Smooth muscle cell (in vitro differentiated cells): Measurements from ENCODE around the gene LMO7. TPM values are rescaled to one million over a fixed set of nuclear protein-coding genes. Genes with fewer than 3 reads are reported as not detected.
"Not testable (repeated sequence)": the region's sequence is repeated elsewhere in the genome, so short reads cannot be mapped to it uniquely, and the experiment has no call there.

Experiments used
- DNase-seq: peaks from one replicate; lab custom pipeline; 2025; ENCODE audit not compliant: unreplicated experiment; lab: John Stamatoyannopoulos, UW
- H2AFZ ChIP-seq: fragments of 200-600 bp; sonication (generic); 2 replicates; pipeline ENCODE4 v1.6.0; 2016; ENCODE audit warnings: antibody characterized with exemption, low read depth, mild to moderate bottlenecking
- H3F3A ChIP-seq: fragments of 200-600 bp; sonication (generic); 2 replicates; pipeline ENCODE4 v1.6.0; 2017; ENCODE audit warnings: antibody characterized with exemption, low read depth
- H3K27ac ChIP-seq: fragments of 200-600 bp; sonication (generic); 2 replicates; pipeline ENCODE4 v1.5.1; 2016; ENCODE audit warnings: low read depth, mild to moderate bottlenecking
- H3K27me3 ChIP-seq: fragments of 200-600 bp; sonication (generic); 2 replicates; pipeline ENCODE4 v1.6.1; 2016; ENCODE audit warnings: low read depth, mild to moderate bottlenecking
- H3K36me3 ChIP-seq: fragments of 200-600 bp; sonication (generic); 2 replicates; pipeline ENCODE4 v1.5.1; 2016; ENCODE audit warnings: low read depth
- H3K4me1 ChIP-seq: fragments of 200-600 bp; sonication (generic); 2 replicates; pipeline ENCODE4 v1.5.1; 2016; ENCODE audit warnings: low read depth
- H3K4me2 ChIP-seq: fragments of 200-600 bp; sonication (generic); 2 replicates; pipeline ENCODE4 v1.6.0; 2016; ENCODE audit warnings: mild to moderate bottlenecking
- H3K4me3 ChIP-seq: fragments of 200-600 bp; sonication (generic); 2 replicates; pipeline ENCODE4 v1.5.1; 2016; ENCODE audit warnings: mild to moderate bottlenecking
- H3K79me2 ChIP-seq: fragments of 200-600 bp; sonication (generic); 2 replicates; pipeline ENCODE4 v1.6.0; 2016; ENCODE audit warnings: low read depth, mild to moderate bottlenecking
- H3K9ac ChIP-seq: fragments of 200-600 bp; sonication (generic); 2 replicates; pipeline ENCODE4 v1.6.0; 2016; ENCODE audit warnings: low read depth
- H3K9me3 ChIP-seq: fragments of 200-600 bp; sonication (generic); replicated peaks from 2 replicates; pipeline ENCODE4 v1.5.1; 2016; ENCODE audit warnings: low read depth
- H4K20me1 ChIP-seq: fragments of 200-600 bp; sonication (generic); 2 replicates; pipeline ENCODE4 v1.6.0; 2016; ENCODE audit warnings: low read depth
- CTCF ChIP-seq: fragments of 200-600 bp; sonication (generic); IDR thresholded peaks from 2 replicates; pipeline ENCODE4 v1.5.1; 2017; ENCODE audit warnings: borderline replicate concordance, mild to moderate bottlenecking, antibody characterized with exemption; ENCODE audit not compliant: insufficient read depth, poor library complexity, severe bottlenecking
- WGBS: methylation state at CpG from one replicate; pipeline ENCODE4 v1.1.7; 2016; ENCODE audit warnings: low lambda C conversion rate; 5-methylcytosine and 5-hydroxymethylcytosine counted together
- polyA plus RNA-seq: library from polyadenylated mRNA; unstranded; fragments of >200 nt; fragmentation: Nextera tagmentation; extraction: Ambion mirVana; gene quantifications from 2 replicates; pipeline ENCODE4 v1.2.1, GENCODE V29; 2016
- total RNA-seq: library from RNA; depleted of rRNA; stranded (reverse); fragments of >200 nt; gene quantifications from 2 replicates; pipeline ENCODE4 v1.2.3, GENCODE V29; 2014

Gene LMO7
- total and polyA plus RNA-seq, 2 experiments from 2014 or later = 157 to 213 TPM

DNA sequence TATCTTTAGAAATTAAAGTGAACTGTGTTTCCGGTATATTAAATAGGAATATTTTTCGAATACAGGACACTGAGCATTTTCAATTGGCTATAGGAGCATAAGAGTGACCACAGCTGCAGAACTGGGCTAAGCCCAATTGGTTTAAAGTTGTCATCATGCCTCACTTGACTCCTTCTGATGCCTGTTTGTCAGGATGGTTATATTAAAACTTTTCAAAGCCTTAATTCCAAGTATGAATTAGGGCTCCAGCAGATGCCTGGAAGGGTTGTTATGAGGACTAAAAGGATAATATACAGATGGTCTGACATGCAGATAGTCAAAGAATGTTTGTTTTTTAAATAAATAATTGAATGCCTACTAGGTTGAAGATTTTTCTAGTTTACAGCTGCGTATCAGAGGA is 100.0 kb downstream of the LMO7 start:
- TF ChIP-seq CTCF = no peak
- Histone ChIP-seq H3K9ac (no peak overlapping the region), H3K9me3 (no peaks in the 10 kb centered on the region), H3K36me3 (no peaks in the 10 kb centered on the region), H3K27me3 (no peaks in the 10 kb centered on the region), H2AFZ (no peak overlapping the region), H3K4me1 (no peaks in the 10 kb centered on the region), H3K4me2 (peak overlapping the region; percentile 6), H3K4me3 (no peak overlapping the region), H4K20me1 (peaks cover 80% of the 10 kb centered on the region), H3F3A (no peaks in the 10 kb centered on the region), H3K27ac (peak overlapping the region; percentile 54), H3K79me2 (peaks cover 62% of the 10 kb centered on the region)
- WGBS = 56% methylated on average over 3 of the region's 3 CpGs
- DNase-seq = no peak

GRCh38 chr13:75738841-75739240 is 102.7 kb downstream of the LMO7 start:
- Histone ChIP-seq H3K36me3 (peaks cover 14% of the 10 kb centered on the region), H3K4me1 (no peaks in the 10 kb centered on the region), H3F3A (peaks cover 6% of the 10 kb centered on the region), H3K9me3 (no peaks in the 10 kb centered on the region), H3K27me3 (no peaks in the 10 kb centered on the region), H2AFZ (no peak overlapping the region), H3K4me3 (no peak overlapping the region), H3K27ac (peak overlapping the region; percentile 36), H4K20me1 (peaks cover 83% of the 10 kb centered on the region), H3K79me2 (peaks cover 64% of the 10 kb centered on the region), H3K9ac (no peak overlapping the region), H3K4me2 (no peak overlapping the region)
- no peak for TF ChIP-seq CTCF
- DNase-seq = no peak
- 74% methylated on average over 1 of the region's 1 CpG for WGBS

- TF ChIP-seq CTCF = no peak
- no peaks in the 10 kb centered on the region for H3K9me3 ChIP-seq
- H3K27ac ChIP-seq = peak overlapping the region; percentile 36
- no peak overlapping the region for H2AFZ ChIP-seq
- H3K27me3 ChIP-seq = no peaks in the 10 kb centered on the region
- peaks cover 60% of the 10 kb centered on the region for H3K79me2 ChIP-seq
- peaks cover 14% of the 10 kb centered on the region for H3K36me3 ChIP-seq
- no peak overlapping the region for H3K9ac ChIP-seq
- H4K20me1 ChIP-seq = peaks cover 78% of the 10 kb centered on the region
- H3F3A ChIP-seq = peaks cover 6% of the 10 kb centered on the region
- WGBS = 85% methylated on average over 2 of the region's 2 CpGs
- H3K4me2 ChIP-seq = no peak overlapping the region
- H3K4me1 ChIP-seq = no peaks in the 10 kb centered on the region
- no peak for DNase-seq
- no peak overlapping the region for H3K4me3 ChIP-seq
These were observed 103.2 kb downstream of the LMO7 start for GRCh38 chr13:75739244-75739868.

GRCh38 chr13:75740031-75740430 is 103.9 kb downstream of the LMO7 start:
- H3K79me2 ChIP-seq = peaks cover 59% of the 10 kb centered on the region
- H3K4me1 ChIP-seq = no peaks in the 10 kb centered on the region
- no peak overlapping the region for H3K9ac ChIP-seq
- H3K27ac ChIP-seq = no peak overlapping the region
- no peak overlapping the region for H3K4me2 ChIP-seq
- no peak for TF ChIP-seq CTCF
- no peaks in the 10 kb centered on the region for H3K27me3 ChIP-seq
- H3F3A ChIP-seq = peaks cover 6% of the 10 kb centered on the region
- 89% methylated on average over 4 of the region's 4 CpGs for WGBS
- no peak overlapping the region for H3K4me3 ChIP-seq
- peaks cover 14% of the 10 kb centered on the region for H3K36me3 ChIP-seq
- H4K20me1 ChIP-seq = peaks cover 78% of the 10 kb centered on the region
- H3K9me3 ChIP-seq = no peaks in the 10 kb centered on the region
- no peak for DNase-seq
- H2AFZ ChIP-seq = no peak overlapping the region

- not testable (repeated sequence) for H3F3A ChIP-seq, H3K4me2 ChIP-seq, H3K9me3 ChIP-seq, H3K4me3 ChIP-seq, H3K27me3 ChIP-seq, H3K9ac ChIP-seq, DNase-seq, H3K4me1 ChIP-seq, H3K27ac ChIP-seq, H2AFZ ChIP-seq
- Histone ChIP-seq H3K36me3 (peaks cover 14% of the 10 kb centered on the region), H3K79me2 (peaks cover 57% of the 10 kb centered on the region), H4K20me1 (peaks cover 81% of the 10 kb centered on the region)
- 95% methylated on average over 1 of the region's 1 CpG for WGBS
These were observed 106.9 kb downstream of the LMO7 start for GRCh38 chr13:75743072-75743471.
